WTC11 (cell line): Measurements from ENCODE around the gene BLOC1S4. TPM values are rescaled to one million over a fixed set of nuclear protein-coding genes. Genes with fewer than 3 reads are reported as not detected.

Experiments used
- ATAC-seq: fragments of 200-7000 bp; cut with Tn5 transposase; 2 replicates; pipeline ENCODE4 v1.10.0; 2021; ENCODE audit warnings: mild to moderate bottlenecking, moderate library complexity
- CTCF ChIA-PET: fragments of 300-600 bp; sonication (Branson Sonifier 250); formaldehyde crosslinking; loops from one replicate; lab custom pipeline; 2021; ENCODE audit warnings: antibody characterized with exemption; lab: Charles Lee
- POLR2A ChIA-PET: fragments of 350-600 bp; sonication (Branson Sonifier 250); formaldehyde crosslinking; loops from one replicate; lab custom pipeline; 2021; ENCODE audit warnings: antibody characterized with exemption; lab: Charles Lee
- DNase-seq: peaks from one replicate; pipeline ENCODE4 v3.0.0; 2021; ENCODE audit warnings: low spot score
- H3K27ac Mint-ChIP-seq: 2 replicates; pipeline ENCODE4 v1.8.0; 2021; ENCODE audit warnings: mixed read lengths
- H3K27me3 Mint-ChIP-seq: 2 replicates; pipeline ENCODE4 v1.8.0; 2021; ENCODE audit warnings: low read depth, mild to moderate bottlenecking, moderate library complexity, mixed read lengths
- H3K36me3 Mint-ChIP-seq: 2 replicates; pipeline ENCODE4 v1.8.0; 2021; ENCODE audit warnings: mixed read lengths
- H3K4me1 Mint-ChIP-seq: 2 replicates; pipeline ENCODE4 v1.8.0; 2022; ENCODE audit warnings: mixed read lengths
- H3K4me3 Mint-ChIP-seq: 2 replicates; pipeline ENCODE4 v1.8.0; 2021; ENCODE audit warnings: mild to moderate bottlenecking, moderate library complexity, mixed read lengths
- H3K9me3 Mint-ChIP-seq: 2 replicates; pipeline ENCODE4 v1.8.0; 2021; ENCODE audit warnings: mixed read lengths
- AFF4 ChIP-seq: sonication (generic); formaldehyde crosslinking; IDR thresholded peaks from 2 replicates; pipeline ENCODE4 v1.8.1; 2023; ENCODE audit warnings: mild to moderate bottlenecking, missing genetic modification reagents, borderline replicate concordance
- ATF3 ChIP-seq: sonication (generic); formaldehyde crosslinking; conservative IDR thresholded peaks from 2 replicates; pipeline ENCODE4 v1.8.1; 2022; ENCODE audit warnings: mild to moderate bottlenecking, missing genetic modification reagents
- ATF6 ChIP-seq: sonication (generic); formaldehyde crosslinking; IDR thresholded peaks from 2 replicates; pipeline ENCODE4 v1.8.1; 2023; ENCODE audit warnings: mild to moderate bottlenecking, missing genetic modification reagents
- CREM ChIP-seq: sonication (generic); formaldehyde crosslinking; IDR thresholded peaks from 2 replicates; pipeline ENCODE4 v1.8.1; 2022; ENCODE audit warnings: mild to moderate bottlenecking, missing genetic modification reagents, moderate library complexity
- E2F4 ChIP-seq: sonication (generic); formaldehyde crosslinking; IDR thresholded peaks from 2 replicates; pipeline ENCODE4 v1.8.1; 2022; ENCODE audit warnings: low read depth, mild to moderate bottlenecking, moderate library complexity, missing genetic modification reagents, borderline replicate concordance
- E2F5 ChIP-seq: sonication (generic); formaldehyde crosslinking; IDR thresholded peaks from 2 replicates; pipeline ENCODE4 v1.8.1; 2022; ENCODE audit warnings: mild to moderate bottlenecking, moderate library complexity, missing genetic modification reagents
- EMX1 ChIP-seq: fragments of 250-450 bp; sonication (Bioruptor Pico); IDR thresholded peaks from 2 replicates; pipeline ENCODE4 v1.8.0; 2021; ENCODE audit warnings: mild to moderate bottlenecking
- ETV6 ChIP-seq: sonication (generic); formaldehyde crosslinking; IDR thresholded peaks from 2 replicates; pipeline ENCODE4 v1.8.1; 2022; ENCODE audit warnings: mild to moderate bottlenecking, missing genetic modification reagents
- FOXJ3 ChIP-seq: sonication (generic); formaldehyde crosslinking; IDR thresholded peaks from 2 replicates; pipeline ENCODE4 v1.9.0; 2021; ENCODE audit warnings: missing genetic modification reagents, mild to moderate bottlenecking, borderline replicate concordance
- GRHL2 ChIP-seq: fragments of 250-450 bp; sonication (Bioruptor Pico); IDR thresholded peaks from 2 replicates; pipeline ENCODE4 v1.8.0; 2022; ENCODE audit warnings: mild to moderate bottlenecking, moderate library complexity; ENCODE audit not compliant: insufficient replicate concordance, severe bottlenecking
- KAT7 ChIP-seq: sonication (generic); formaldehyde crosslinking; IDR thresholded peaks from 2 replicates; pipeline ENCODE4 v1.8.1; 2023; ENCODE audit warnings: missing genetic modification reagents, mild to moderate bottlenecking, borderline replicate concordance
- MAX ChIP-seq: sonication (generic); formaldehyde crosslinking; IDR thresholded peaks from 2 replicates; pipeline ENCODE4 v1.8.0; 2022; ENCODE audit warnings: mild to moderate bottlenecking, missing genetic modification reagents
- NFATC4 ChIP-seq: fragments of 250-450 bp; sonication (Bioruptor Pico); IDR thresholded peaks from 2 replicates; pipeline ENCODE4 v1.9.0; 2021; ENCODE audit warnings: mild to moderate bottlenecking
- NFE2L1 ChIP-seq: sonication (generic); formaldehyde crosslinking; IDR thresholded peaks from 2 replicates; pipeline ENCODE4 v1.8.1; 2023; ENCODE audit warnings: missing genetic modification reagents
- NR1H2 ChIP-seq: sonication (generic); formaldehyde crosslinking; IDR thresholded peaks from 2 replicates; pipeline ENCODE4 v1.9.0; 2021; ENCODE audit warnings: mild to moderate bottlenecking, moderate library complexity, missing genetic modification reagents
- NR2C2 ChIP-seq: sonication (generic); formaldehyde crosslinking; IDR thresholded peaks from 2 replicates; pipeline ENCODE4 v1.8.0; 2022; ENCODE audit warnings: mild to moderate bottlenecking, missing genetic modification reagents
- SMAD4 ChIP-seq: sonication (generic); formaldehyde crosslinking; IDR thresholded peaks from 2 replicates; pipeline ENCODE4 v1.8.0; 2022; ENCODE audit warnings: mild to moderate bottlenecking, missing genetic modification reagents
- USF2 ChIP-seq: sonication (generic); formaldehyde crosslinking; IDR thresholded peaks from 2 replicates; pipeline ENCODE4 v1.8.1; 2023; ENCODE audit warnings: mild to moderate bottlenecking, missing genetic modification reagents, moderate library complexity
- ZNF138 ChIP-seq: sonication (generic); formaldehyde crosslinking; conservative IDR thresholded peaks from 2 replicates; pipeline ENCODE4 v1.8.1; 2022; ENCODE audit warnings: mild to moderate bottlenecking, moderate library complexity, missing genetic modification reagents
- ZNF219 ChIP-seq: sonication (generic); formaldehyde crosslinking; IDR thresholded peaks from 2 replicates; pipeline ENCODE4 v1.8.0; 2023; ENCODE audit warnings: missing genetic modification reagents, mild to moderate bottlenecking, borderline replicate concordance
- ZNF232 ChIP-seq: sonication (generic); formaldehyde crosslinking; IDR thresholded peaks from 2 replicates; pipeline ENCODE4 v1.8.0; 2022; ENCODE audit warnings: mild to moderate bottlenecking, missing genetic modification reagents
- ZNF281 ChIP-seq: sonication (generic); formaldehyde crosslinking; IDR thresholded peaks from 2 replicates; pipeline ENCODE4 v1.8.0; 2023; ENCODE audit warnings: mild to moderate bottlenecking, missing genetic modification reagents
- ZNF317 ChIP-seq: sonication (generic); formaldehyde crosslinking; IDR thresholded peaks from 2 replicates; pipeline ENCODE4 v1.8.1; 2023; ENCODE audit warnings: low read depth, mild to moderate bottlenecking, moderate library complexity, missing genetic modification reagents, borderline replicate concordance
- ZNF671 ChIP-seq: fragments of 250-450 bp; sonication (Bioruptor Pico); IDR thresholded peaks from 2 replicates; pipeline ENCODE4 v1.8.0; 2021; ENCODE audit warnings: mild to moderate bottlenecking
- total RNA-seq: library from RNA; stranded (reverse); gene quantifications from 3 replicates; pipeline ENCODE4 v1.2.3, GENCODE V29; 2021

Gene BLOC1S4
- total RNA-seq, 1 experiment from 2014 or later = 21.4 TPM

GRCh38 chr4:6710282-6710681 is 5.7 kb upstream of the BLOC1S4 start:
- Mint-ChIP-seq H3K4me1 (peaks cover 27% of the 10 kb centered on the region), H3K4me3 (peak overlapping the region; percentile 98), H3K27me3 (peaks cover 37% of the 10 kb centered on the region), H3K9me3 (peaks cover 8% of the 10 kb centered on the region), H3K36me3 (peaks cover 25% of the 10 kb centered on the region), H3K27ac (no peak overlapping the region)
- ATAC-seq (peak; percentile 45), DNase-seq (no peak)
- TF ChIP-seq E2F5 (no peak), ATF3 (CRISPR knock-in tag) (no peak), NR1H2 (no peak), MAX (no peak), ZNF219 (no peak), NFATC4 (no peak), ZNF671 (CRISPR knock-in tag) (no peak), ZNF281 (CRISPR knock-in tag) (no peak), E2F4 (CRISPR knock-in tag) (no peak), ETV6 (no peak), KAT7 (CRISPR knock-in tag) (no peak), AFF4 (CRISPR knock-in tag) (no peak), SMAD4 (no peak), EMX1 (CRISPR knock-in tag) (no peak), ZNF232 (CRISPR knock-in tag) (no peak), USF2 (CRISPR knock-in tag) (no peak), NFE2L1 (CRISPR knock-in tag) (no peak)
- ChIA-PET POLR2A (no interaction called here), CTCF (interaction anchor here (1.0 to 1.7 kb wide), 8 partner anchors 9 to 163 kb away, joined by 3 to 13 read pairs (median 4); a partner anchor contains a TSS)

GRCh38 chr4:6710996-6711395 is 5.0 kb upstream of the BLOC1S4 start:
- Mint-ChIP-seq H3K4me1 (peaks cover 30% of the 10 kb centered on the region), H3K36me3 (peaks cover 21% of the 10 kb centered on the region), H3K4me3 (0 out of 2 replicates have a peak overlapping the region, but pooled peaks have one; percentile 98), H3K27ac (no peak overlapping the region), H3K27me3 (peaks cover 42% of the 10 kb centered on the region), H3K9me3 (peaks cover 4% of the 10 kb centered on the region)
- ChIA-PET POLR2A (no interaction called here), CTCF (no interaction called here)
- DNase-seq (no peak), ATAC-seq (no peak)
- TF ChIP-seq ZNF317 (CRISPR knock-in tag) (no peak), USF2 (CRISPR knock-in tag) (no peak), ATF6 (CRISPR knock-in tag) (no peak), ZNF138 (CRISPR knock-in tag) (no peak), FOXJ3 (no peak), NR2C2 (no peak), GRHL2 (CRISPR knock-in tag) (no peak), NFE2L1 (CRISPR knock-in tag) (no peak), CREM (CRISPR knock-in tag) (no peak), ZNF232 (CRISPR knock-in tag) (no peak)
